ENCODE data around the gene FAU.

FAU gene

GRCh38 chr11:65135633-65136145 lies 13.8 kb upstream of the FAU start:
- DNase-seq (ENCODE audit: low spot score), result no peak

- DNase-seq (ENCODE audit: low spot score), result peak; percentile 91
These were observed 13.2 kb upstream of the FAU start for GRCh38 chr11:65134952-65135632.

- DNase-seq (ENCODE audit: low spot score), result peak; percentile 91
These were observed 12.5 kb upstream of the FAU start, which contains the start of gene SYVN1 for GRCh38 chr11:65134240-65134951. Gene SYVN1, minus strand, starts transcription at chr11:65134519. Its CDS starts 918 bp downstream, at chr11:65133601.

GRCh38 chr11:65133724-65134123 lies 11.8 kb upstream of the FAU start:
- no peak for DNase-seq (ENCODE audit: low spot score)

GRCh38 chr11:65132988-65133700 lies 11.2 kb upstream of the FAU start:
- no peak for DNase-seq (ENCODE audit: low spot score)

GRCh38 chr11:65132238-65132987 lies 10.5 kb upstream of the FAU start:
- no peak for DNase-seq (ENCODE audit: low spot score)

GRCh38 chr11:65131895-65132237 lies 9.9 kb upstream of the FAU start:
- DNase-seq (ENCODE audit: low spot score), result no peak

- no peak for DNase-seq (ENCODE audit: low spot score)
These were observed 9.5 kb upstream of the FAU start for GRCh38 chr11:65131417-65131776.

GRCh38 chr11:65130631-65131416 lies 8.9 kb upstream of the FAU start:
- no peak for DNase-seq (ENCODE audit: low spot score)

GRCh38 chr11:65129649-65130441 lies 7.9 kb upstream of the FAU start:
- DNase-seq (ENCODE audit: low spot score), result no peak

- DNase-seq (ENCODE audit: low spot score), result no peak
These were observed 6.5 kb upstream of the FAU start for GRCh38 chr11:65128182-65129145.

- DNase-seq (ENCODE audit: low spot score), result no peak
These were observed 5.7 kb upstream of the FAU start for GRCh38 chr11:65127473-65128181.

- no peak for DNase-seq (ENCODE audit: low spot score)
These were observed 4.8 kb upstream of the FAU start for GRCh38 chr11:65126624-65127274.

- no peak for DNase-seq (ENCODE audit: low spot score)
These were observed 3.5 kb upstream of the FAU start for GRCh38 chr11:65125197-65126056.

GRCh38 chr11:65124480-65125196 lies 2.7 kb upstream of the FAU start:
- DNase-seq (ENCODE audit: low spot score), result no peak

- DNase-seq (ENCODE audit: low spot score), result no peak
These were observed 478 bp downstream of the FAU start for GRCh38 chr11:65121447-65121864.
